Measurements from ENCODE around the gene GLT6D1. TPM values are rescaled to one million over a fixed set of nuclear protein-coding genes. Genes with fewer than 3 reads are reported as not detected.

GLT6D1 gene
- total RNA-seq, 1 experiment from 2014 or later = not detected

- H3K27ac ChIP-seq = no peak overlapping the region
- TF ChIP-seq EZH2 (IDR thresholded peaks at IDR 0.05; ENCODE audit: low read depth) (no peak), CTCF (conservative IDR thresholded peaks at IDR 0.05) (no peak)
- DNase-seq = no peak
- no peaks in the 10 kb centered on the region for H3F3A ChIP-seq (ENCODE audit: insufficient read depth, low read depth)
- no peaks in the 10 kb centered on the region for H3K4me1 ChIP-seq (replicated peaks; ENCODE audit: insufficient read depth)
- intact Hi-C loops (cut with micrococcal nuclease; ENCODE audit: unreplicated experiment) = no loop called here
- ChIA-PET CTCF (no interaction called here), POLR2A (ENCODE audit: unreplicated experiment) (no interaction called here)
- BruUV-seq (replicated peaks) = no TSS peak
- H3K27me3 ChIP-seq (ENCODE audit: insufficient read depth, low read depth) = peaks cover 93% of the 10 kb centered on the region
- H3K79me2 ChIP-seq (ENCODE audit: low read depth) = no peaks in the 10 kb centered on the region
- H3K9me2 ChIP-seq (ENCODE audit: insufficient read depth) = no peaks in the 10 kb centered on the region
- H3K4me3 ChIP-seq = no peak overlapping the region
- no peak overlapping the region for H3K4me2 ChIP-seq
- H3K36me3 ChIP-seq (ENCODE audit: low read depth) = no peaks in the 10 kb centered on the region
- H3K9me3 ChIP-seq (ENCODE audit: insufficient read depth, low read depth) = no peaks in the 10 kb centered on the region
- no peaks in the 10 kb centered on the region for H4K20me1 ChIP-seq (ENCODE audit: insufficient read depth)
- H2AFZ ChIP-seq = no peak overlapping the region
Measured at GRCh38 chr9:135660407-135660806, 21.1 kb upstream of the GLT6D1 start.

- Histone ChIP-seq H3K4me1 (replicated peaks; ENCODE audit: insufficient read depth) (no peaks in the 10 kb centered on the region), H3K27me3 (ENCODE audit: insufficient read depth, low read depth) (peaks cover 93% of the 10 kb centered on the region), H4K20me1 (ENCODE audit: insufficient read depth) (no peaks in the 10 kb centered on the region), H3K4me2 (no peak overlapping the region), H3K27ac (no peak overlapping the region), H3F3A (ENCODE audit: insufficient read depth, low read depth) (no peaks in the 10 kb centered on the region), H3K36me3 (ENCODE audit: low read depth) (no peaks in the 10 kb centered on the region), H3K9me3 (ENCODE audit: insufficient read depth, low read depth) (no peaks in the 10 kb centered on the region), H3K9me2 (ENCODE audit: insufficient read depth) (no peaks in the 10 kb centered on the region), H3K4me3 (no peak overlapping the region), H3K79me2 (ENCODE audit: low read depth) (no peaks in the 10 kb centered on the region), H2AFZ (no peak overlapping the region)
- no peak for TF ChIP-seq CTCF (conservative IDR thresholded peaks at IDR 0.05)
- no peak for TF ChIP-seq EZH2 (IDR thresholded peaks at IDR 0.05; ENCODE audit: low read depth)
- BruUV-seq (replicated peaks) = no TSS peak
- intact Hi-C loops (cut with micrococcal nuclease; ENCODE audit: unreplicated experiment) = no loop called here
- CTCF ChIA-PET = no interaction called here
- no peak for DNase-seq
- POLR2A ChIA-PET (ENCODE audit: unreplicated experiment) = no interaction called here
Measured at GRCh38 chr9:135659252-135659651, 19.9 kb upstream of the GLT6D1 start.

- ChIA-PET POLR2A (ENCODE audit: unreplicated experiment) (interaction anchor here (0.7 kb wide), 1 partner anchor 11 kb away, joined by 3 read pairs; no protein-coding TSS in a partner anchor), CTCF (no interaction called here)
- no peaks in the 10 kb centered on the region for H3K9me3 ChIP-seq (ENCODE audit: insufficient read depth, low read depth)
- H3F3A ChIP-seq (ENCODE audit: insufficient read depth, low read depth) = no peaks in the 10 kb centered on the region
- TF ChIP-seq CTCF (conservative IDR thresholded peaks at IDR 0.05) (no peak), EZH2 (IDR thresholded peaks at IDR 0.05; ENCODE audit: low read depth) (no peak)
- no peaks in the 10 kb centered on the region for H3K9me2 ChIP-seq (ENCODE audit: insufficient read depth)
- H2AFZ ChIP-seq = no peak overlapping the region
- no peak for DNase-seq
- no peaks in the 10 kb centered on the region for H3K36me3 ChIP-seq (ENCODE audit: low read depth)
- no peak overlapping the region for H3K4me3 ChIP-seq
- H3K4me1 ChIP-seq (replicated peaks; ENCODE audit: insufficient read depth) = no peaks in the 10 kb centered on the region
- H3K4me2 ChIP-seq = no peak overlapping the region
- H4K20me1 ChIP-seq (ENCODE audit: insufficient read depth) = no peaks in the 10 kb centered on the region
- H3K27ac ChIP-seq = no peak overlapping the region
- peaks cover 98% of the 10 kb centered on the region for H3K27me3 ChIP-seq (ENCODE audit: insufficient read depth, low read depth)
- BruUV-seq (replicated peaks) = no TSS peak
- intact Hi-C loops (cut with micrococcal nuclease; ENCODE audit: unreplicated experiment) = no loop called here
- no peaks in the 10 kb centered on the region for H3K79me2 ChIP-seq (ENCODE audit: low read depth)
Measured at GRCh38 chr9:135657416-135657815, 18.1 kb upstream of the GLT6D1 start.

All from PC-9 (cell line).